HG03025 (cell line): ENCODE results near the gene CCDC148.
"Not testable (repeated sequence)": the region's sequence is repeated elsewhere in the genome, so short reads cannot be mapped to it uniquely, and the experiment has no call there.

ENCODE experiments used
- ATAC-seq: cut with Tn5 transposase; IDR thresholded peaks from one replicate; pipeline ENCODE4 v1.9.1; 2021; ENCODE audit warnings: mild to moderate bottlenecking, moderate library complexity; ENCODE audit not compliant: unreplicated experiment, low FRiP score

CCDC148 gene

GRCh38 chr2:158484892-158485556 is 28.5 kb upstream of the CCDC148 start:
- ATAC-seq: no peak

GRCh38 chr2:158482594-158482993 is 26.0 kb upstream of the CCDC148 start:
- no peak for ATAC-seq

GRCh38 chr2:158481116-158481515 is 24.6 kb upstream of the CCDC148 start:
- no peak for ATAC-seq

GRCh38 chr2:158478816-158479215 is 22.3 kb upstream of the CCDC148 start:
- no peak for ATAC-seq

GRCh38 chr2:158478237-158478636 is 21.7 kb upstream of the CCDC148 start:
- ATAC-seq: no peak

- ATAC-seq: no peak
Observed at GRCh38 chr2:158477202-158477601, 20.6 kb upstream of the CCDC148 start.

- not testable (repeated sequence) for ATAC-seq
Observed at GRCh38 chr2:158474526-158475011, 18.0 kb upstream of the CCDC148 start.

GRCh38 chr2:158473719-158474392 is 17.3 kb upstream of the CCDC148 start:
- no peak for ATAC-seq

GRCh38 chr2:158473300-158473699 is 16.7 kb upstream of the CCDC148 start:
- not testable (repeated sequence) for ATAC-seq

- ATAC-seq: not testable (repeated sequence)
Observed at GRCh38 chr2:158472829-158473228, 16.3 kb upstream of the CCDC148 start.

GRCh38 chr2:158467248-158467647 is 10.7 kb upstream of the CCDC148 start:
- no peak for ATAC-seq

GRCh38 chr2:158464426-158465281 is 8.1 kb upstream of the CCDC148 start:
- ATAC-seq: peak; percentile 68

- ATAC-seq: no peak
Observed at GRCh38 chr2:158463496-158464095, 7.0 kb upstream of the CCDC148 start.

- no peak for ATAC-seq
Observed at GRCh38 chr2:158460632-158461297, 4.2 kb upstream of the CCDC148 start.

GRCh38 chr2:158459161-158460003 is 2.8 kb upstream of the CCDC148 start:
- no peak for ATAC-seq

- no peak for ATAC-seq
Observed at GRCh38 chr2:158458617-158458920, 2.0 kb upstream of the CCDC148 start.

- ATAC-seq: peak; percentile 55
Observed at GRCh38 chr2:158457826-158458616, 1.5 kb upstream of the CCDC148 start.

- peak; percentile 43 for ATAC-seq
Observed at GRCh38 chr2:158457092-158457825, 706 bp upstream of the CCDC148 start.
